Liver (tissue), 9 donors: Measurements from ENCODE around the gene ABHD3. TPM values are rescaled to one million over a fixed set of nuclear protein-coding genes. Genes with fewer than 3 reads are reported as not detected.
A peak's percentile ranks its signal among the peaks of the same experiment; 100 is the strongest.

Source experiments
- DNase-seq: peaks from one replicate; pipeline ENCODE4 v3.0.0-alpha.2; 2017; ENCODE audit warnings: low spot score
- H3K27ac ChIP-seq, 2 donors: one replicate each; pipeline ENCODE4 v1.7.0; 2013; ENCODE audit warnings: inconsistent platforms in 2 of 2, low read length in 2 of 2, control low read depth in 1 of 2, low read depth in 1 of 2, mild to moderate bottlenecking in 1 of 2
- H3K27me3 ChIP-seq, 4 donors: one replicate each; pipeline versions ENCODE4 v1.6.1 to v1.7.0; 2013; ENCODE audit warnings: low read length in 3 of 4, inconsistent platforms in 1 of 4, mild to moderate bottlenecking in 1 of 4, moderate library complexity in 1 of 4; ENCODE audit not compliant: control insufficient read depth in 4 of 4, insufficient read depth in 4 of 4
- H3K36me3 ChIP-seq, 4 donors: one replicate each; pipeline versions ENCODE4 v1.6.1 to v1.7.0; 2013; ENCODE audit warnings: low read length in 3 of 4, mild to moderate bottlenecking in 3 of 4, low read depth in 1 of 4, moderate library complexity in 1 of 4; ENCODE audit not compliant: control insufficient read depth in 4 of 4, insufficient read depth in 3 of 4
- H3K4me1 ChIP-seq, 4 donors: one replicate each; pipeline versions ENCODE4 v1.6.1 to v1.7.0; 2013; ENCODE audit warnings: low read length in 3 of 4, mild to moderate bottlenecking in 3 of 4, moderate library complexity in 1 of 4; ENCODE audit not compliant: control insufficient read depth in 4 of 4, insufficient read depth in 4 of 4
- H3K4me3 ChIP-seq, 3 donors: one replicate each; pipeline versions ENCODE4 v1.6.1 to v1.7.0; 2013; ENCODE audit warnings: low read length in 3 of 3, control low read depth in 1 of 3, low read depth in 1 of 3, mild to moderate bottlenecking in 1 of 3
- H3K9ac ChIP-seq, 2 donors: one replicate each; pipeline ENCODE4 v1.7.0; 2013; ENCODE audit warnings: low read length in 2 of 2, mild to moderate bottlenecking in 2 of 2, moderate library complexity in 2 of 2, control low read depth in 1 of 2, low read depth in 1 of 2
- H3K9me3 ChIP-seq, 4 donors: one replicate each; pipeline versions ENCODE4 v1.6.1 to v1.7.0; 2013; ENCODE audit warnings: low read length in 3 of 4; ENCODE audit not compliant: control insufficient read depth in 4 of 4
- CTCF ChIP-seq: fragments of 150-350 bp; IDR thresholded peaks from 2 replicates; pipeline ENCODE4 v1.5.1; 2017; ENCODE audit warnings: improper control_type of control experiment, low read depth, low read length; ENCODE audit not compliant: missing input control
- EGR1 ChIP-seq, 2 donors: IDR thresholded peaks; 2 replicates each; pipeline ENCODE4 v1.6.1; 2016 to 2018; ENCODE audit warnings: antibody characterized with exemption in 2 of 2, low read depth in 2 of 2
- FOXA1 ChIP-seq: IDR thresholded peaks from 2 replicates; pipeline ENCODE4 v1.6.1; 2016; ENCODE audit warnings: antibody characterized with exemption
- FOXA2 ChIP-seq: IDR thresholded peaks from 2 replicates; pipeline ENCODE4 v1.6.1; 2016; ENCODE audit warnings: antibody characterized with exemption
- GABPA ChIP-seq, 2 donors: IDR thresholded peaks in 1 of 2; conservative IDR thresholded peaks in 1 of 2; 2 replicates each; pipeline ENCODE4 v1.6.1; 2016; ENCODE audit warnings: antibody characterized with exemption in 2 of 2, mild to moderate bottlenecking in 1 of 2, moderate library complexity in 1 of 2
- HNF4A ChIP-seq, 2 donors: conservative IDR thresholded peaks; 2 replicates each; pipeline ENCODE4 v1.6.1; 2016; ENCODE audit warnings: antibody characterized with exemption in 2 of 2, mild to moderate bottlenecking in 2 of 2
- HNF4G ChIP-seq: IDR thresholded peaks from 2 replicates; pipeline ENCODE4 v1.6.1; 2016; ENCODE audit warnings: antibody characterized with exemption
- JUND ChIP-seq, 2 donors: IDR thresholded peaks; 2 replicates each; pipeline ENCODE4 v1.6.1; 2016; ENCODE audit warnings: antibody characterized with exemption in 2 of 2
- NR2F2 ChIP-seq: IDR thresholded peaks from 2 replicates; pipeline ENCODE4 v1.6.1; 2016; ENCODE audit warnings: antibody characterized with exemption
- RAD21 ChIP-seq, 2 donors: IDR thresholded peaks; 2 replicates each; pipeline ENCODE4 v1.6.1; 2016; ENCODE audit warnings: antibody characterized with exemption in 2 of 2, mild to moderate bottlenecking in 2 of 2
- REST ChIP-seq: IDR thresholded peaks from 2 replicates; pipeline ENCODE4 v1.6.1; 2016; ENCODE audit warnings: antibody characterized with exemption, mild to moderate bottlenecking
- RXRA ChIP-seq, 2 donors: IDR thresholded peaks; 2 replicates each; pipeline ENCODE4 v1.6.1; 2017 to 2018; ENCODE audit warnings: antibody characterized with exemption in 2 of 2, mild to moderate bottlenecking in 1 of 2
- SP1 ChIP-seq: IDR thresholded peaks from 2 replicates; pipeline ENCODE4 v1.6.1; 2018; ENCODE audit warnings: antibody characterized with exemption, mild to moderate bottlenecking
- YY1 ChIP-seq: IDR thresholded peaks from 2 replicates; pipeline ENCODE4 v1.6.1; 2016; ENCODE audit warnings: antibody characterized with exemption, mild to moderate bottlenecking
- WGBS: extraction: QIAGEN DNeasy Blood & Tissue Kit; methylation state at CpG from one replicate; pipeline ENCODE4 v1.1.7; 2013; 5-methylcytosine and 5-hydroxymethylcytosine counted together
- polyA plus RNA-seq, 2 donors: library from polyadenylated mRNA; stranded (reverse) in 1 of 2; unstranded in 1 of 2; fragments of 200-250 nt in 1 of 2; fragments of >200 nt in 1 of 2; fragmentation: Nextera tagmentation in 1 of 2; extraction: Ambion mirVana in 1 of 2; gene quantifications; one replicate each; pipeline versions ENCODE4 v1.2.1 to v1.2.3, GENCODE V29; 2013 to 2015
- total RNA-seq, 2 donors: library from RNA; depleted of rRNA; stranded (reverse); fragments of >200 nt; gene quantifications; one replicate each; pipeline ENCODE4 v1.2.3, GENCODE V29; 2014
- TF ChIP-seq, protein P1 (sequence below): IDR thresholded peaks from 2 replicates; pipeline ENCODE4 v1.6.1; 2016; ENCODE audit warnings: antibody characterized with exemption
- TF ChIP-seq, protein P2 (sequence below): IDR thresholded peaks from 2 replicates; pipeline ENCODE4 v1.6.1; 2016; ENCODE audit warnings: antibody characterized with exemption
- TF ChIP-seq, protein P3 (sequence below): IDR thresholded peaks from 2 replicates; pipeline ENCODE4 v1.6.1; 2016; ENCODE audit warnings: antibody characterized with exemption
- donor health status: healthy.
- donor health status: healthy.
- donor health status: healthy.
- donor health status: healthy.
- donor health status: healthy.

Gene ABHD3
- total and polyA plus RNA-seq, 4 donors, result 20.0 to 48.9 (median 33.2) TPM

GRCh38 chr18:21733011-21733410, 28.4 kb upstream of the ABHD3 start:
- TF ChIP-seq RAD21 (IDR thresholded peaks at IDR 0.05) (no peak), EGR1 (IDR thresholded peaks at IDR 0.05; ENCODE audit: low read depth in 2 of 2) (no peak), NR2F2 (no peak), HNF4A (conservative IDR thresholded peaks at IDR 0.05) (no peak), SP1 (no peak), HNF4G (no peak), YY1 (no peak), FOXA2 (no peak), RXRA (IDR thresholded peaks at IDR 0.05) (no peak), REST (no peak), FOXA1 (no peak), GABPA (IDR thresholded peaks at IDR 0.05 in 1 of 2, conservative IDR thresholded peaks at IDR 0.05 in 1 of 2) (no peak), JUND (IDR thresholded peaks at IDR 0.05) (no peak), CTCF (no peak)
- TF ChIP-seq, protein P1, sequence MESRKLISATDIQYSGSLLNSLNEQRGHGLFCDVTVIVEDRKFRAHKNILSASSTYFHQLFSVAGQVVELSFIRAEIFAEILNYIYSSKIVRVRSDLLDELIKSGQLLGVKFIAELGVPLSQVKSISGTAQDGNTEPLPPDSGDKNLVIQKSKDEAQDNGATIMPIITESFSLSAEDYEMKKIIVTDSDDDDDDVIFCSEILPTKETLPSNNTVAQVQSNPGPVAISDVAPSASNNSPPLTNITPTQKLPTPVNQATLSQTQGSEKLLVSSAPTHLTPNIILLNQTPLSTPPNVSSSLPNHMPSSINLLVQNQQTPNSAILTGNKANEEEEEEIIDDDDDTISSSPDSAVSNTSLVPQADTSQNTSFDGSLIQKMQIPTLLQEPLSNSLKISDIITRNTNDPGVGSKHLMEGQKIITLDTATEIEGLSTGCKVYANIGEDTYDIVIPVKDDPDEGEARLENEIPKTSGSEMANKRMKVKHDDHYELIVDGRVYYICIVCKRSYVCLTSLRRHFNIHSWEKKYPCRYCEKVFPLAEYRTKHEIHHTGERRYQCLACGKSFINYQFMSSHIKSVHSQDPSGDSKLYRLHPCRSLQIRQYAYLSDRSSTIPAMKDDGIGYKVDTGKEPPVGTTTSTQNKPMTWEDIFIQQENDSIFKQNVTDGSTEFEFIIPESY, result no peak
- TF ChIP-seq, protein P2, sequence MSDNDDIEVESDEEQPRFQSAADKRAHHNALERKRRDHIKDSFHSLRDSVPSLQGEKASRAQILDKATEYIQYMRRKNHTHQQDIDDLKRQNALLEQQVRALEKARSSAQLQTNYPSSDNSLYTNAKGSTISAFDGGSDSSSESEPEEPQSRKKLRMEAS, result no peak
- TF ChIP-seq, protein P3, sequence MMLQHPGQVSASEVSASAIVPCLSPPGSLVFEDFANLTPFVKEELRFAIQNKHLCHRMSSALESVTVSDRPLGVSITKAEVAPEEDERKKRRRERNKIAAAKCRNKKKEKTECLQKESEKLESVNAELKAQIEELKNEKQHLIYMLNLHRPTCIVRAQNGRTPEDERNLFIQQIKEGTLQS, result no peak
- no peaks in the 10 kb centered on the region for H3K4me1 ChIP-seq

DNA sequence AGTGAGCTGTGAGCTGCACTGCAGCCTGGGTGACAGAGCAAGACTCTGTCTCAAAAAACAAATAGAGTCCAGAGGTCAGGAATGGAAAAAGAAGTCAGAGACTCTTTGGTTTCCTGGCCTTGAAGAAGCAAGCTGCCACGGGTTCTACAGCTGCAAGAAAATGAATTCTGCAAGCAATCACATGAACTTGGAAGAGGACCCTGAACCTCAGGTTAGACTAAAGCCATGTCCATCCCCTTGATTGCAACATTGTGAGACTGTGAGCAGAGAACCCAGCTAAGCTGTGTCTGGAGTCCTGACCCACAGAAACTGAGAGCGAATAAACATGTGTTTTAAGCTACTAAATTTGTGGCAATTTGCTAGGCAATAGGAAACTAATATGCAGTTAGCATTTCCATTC, 23.1 kb upstream of the ABHD3 start:
- Histone ChIP-seq H3K9ac (no peak overlapping the region), H3K27me3 (no peaks in the 10 kb centered on the region), H3K27ac (no peak overlapping the region), H3K36me3 (no peaks in the 10 kb centered on the region), H3K4me3 (no peak overlapping the region), H3K9me3 (no peaks in the 10 kb centered on the region), H3K4me1 (no peaks in the 10 kb centered on the region)
- DNase-seq, result no peak
- 73% methylated on average over 2 of the region's 2 CpGs for WGBS
- TF ChIP-seq HNF4A (conservative IDR thresholded peaks at IDR 0.05), result peak in 1 of 2 donors; percentile 53
- no peak for TF ChIP-seq YY1

More at GRCh38 chr18:21733011-21733410, 28.4 kb upstream of the ABHD3 start:
- no peak for DNase-seq
- Histone ChIP-seq H3K27me3 (no peaks in the 10 kb centered on the region), H3K4me3 (no peak overlapping the region), H3K36me3 (no peaks in the 10 kb centered on the region), H3K9ac (no peak overlapping the region), H3K27ac (no peak overlapping the region), H3K9me3 (no peaks in the 10 kb centered on the region)
- 97% methylated on average over 5 of the region's 5 CpGs for WGBS
